HG03095 (cell line): ENCODE data around the gene ERN2.
"Not testable (repeated sequence)": the region's sequence is repeated elsewhere in the genome, so short reads cannot be mapped to it uniquely, and the experiment has no call there.

Experiments used
- ATAC-seq: cut with Tn5 transposase; IDR thresholded peaks from one replicate; pipeline ENCODE4 v1.9.1; 2021; ENCODE audit warnings: moderate library complexity; ENCODE audit not compliant: unreplicated experiment

Gene ERN2

DNA sequence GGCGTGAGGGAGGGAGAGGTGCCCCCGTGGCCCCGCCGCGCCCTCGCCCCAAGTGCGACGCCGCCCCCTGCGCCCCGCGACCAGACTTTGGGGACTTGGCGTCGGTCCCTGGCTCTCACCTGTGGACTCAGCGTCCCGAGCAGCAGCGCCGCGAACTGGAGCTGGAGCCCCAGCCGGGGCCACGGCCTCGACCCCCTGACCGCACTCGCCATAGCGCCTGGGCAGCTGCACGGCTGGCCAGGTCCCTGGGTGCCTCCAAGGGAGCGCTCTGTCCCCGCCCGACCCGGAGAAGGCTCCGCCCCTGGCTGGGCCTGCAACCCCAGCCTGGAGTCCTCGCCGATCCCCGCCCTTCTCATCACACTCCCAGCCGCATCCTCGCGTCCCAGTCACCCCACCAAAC is at the start of gene ERN2:
Gene ERN2 (minus strand): TSS at position 247 of the 400 bp plus-strand sequence. CDS start 35 bp downstream, at position 212.
- ATAC-seq, result no peak

- no peak for ATAC-seq
These were observed 45.1 kb upstream of the ERN2 start for GRCh38 chr16:23757937-23758619.

DNA sequence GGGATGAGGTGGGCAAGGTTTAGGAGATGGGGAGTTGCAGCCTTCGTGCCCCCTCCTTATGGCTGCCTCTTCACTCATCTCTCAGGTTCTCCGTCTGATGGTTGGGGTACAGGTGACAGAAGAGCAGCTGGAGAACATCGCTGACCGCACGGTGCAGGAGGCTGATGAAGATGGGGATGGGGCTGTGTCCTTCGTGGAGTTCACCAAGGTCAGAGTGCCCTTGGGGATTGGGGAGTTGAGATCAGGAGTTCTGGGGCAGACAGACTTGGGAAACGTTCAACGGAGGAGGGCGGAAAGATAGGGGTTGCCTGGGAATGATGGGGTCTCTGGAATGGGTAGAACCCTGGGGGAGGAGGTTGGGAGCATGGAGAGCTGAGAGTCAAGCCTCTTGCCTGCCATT is 44.1 kb upstream of the ERN2 start:
- ATAC-seq, result no peak

DNA sequence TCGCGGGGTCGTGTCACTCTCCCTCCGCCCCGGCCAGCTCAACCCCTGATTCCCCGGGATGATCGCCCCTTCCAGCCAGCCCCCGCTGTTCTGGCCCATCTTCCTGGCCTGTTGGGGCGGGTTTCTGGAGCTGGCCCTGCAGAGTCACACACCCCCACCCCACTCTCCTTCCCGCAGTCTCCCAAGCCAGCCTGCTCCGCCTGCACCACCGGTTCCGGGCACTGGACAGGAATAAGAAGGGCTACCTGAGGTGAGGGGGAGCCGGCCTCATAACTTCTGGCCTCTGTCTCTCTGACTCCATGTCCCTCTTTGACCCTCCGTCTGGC is 42.4 kb upstream of the ERN2 start:
- ATAC-seq, result no peak

DNA sequence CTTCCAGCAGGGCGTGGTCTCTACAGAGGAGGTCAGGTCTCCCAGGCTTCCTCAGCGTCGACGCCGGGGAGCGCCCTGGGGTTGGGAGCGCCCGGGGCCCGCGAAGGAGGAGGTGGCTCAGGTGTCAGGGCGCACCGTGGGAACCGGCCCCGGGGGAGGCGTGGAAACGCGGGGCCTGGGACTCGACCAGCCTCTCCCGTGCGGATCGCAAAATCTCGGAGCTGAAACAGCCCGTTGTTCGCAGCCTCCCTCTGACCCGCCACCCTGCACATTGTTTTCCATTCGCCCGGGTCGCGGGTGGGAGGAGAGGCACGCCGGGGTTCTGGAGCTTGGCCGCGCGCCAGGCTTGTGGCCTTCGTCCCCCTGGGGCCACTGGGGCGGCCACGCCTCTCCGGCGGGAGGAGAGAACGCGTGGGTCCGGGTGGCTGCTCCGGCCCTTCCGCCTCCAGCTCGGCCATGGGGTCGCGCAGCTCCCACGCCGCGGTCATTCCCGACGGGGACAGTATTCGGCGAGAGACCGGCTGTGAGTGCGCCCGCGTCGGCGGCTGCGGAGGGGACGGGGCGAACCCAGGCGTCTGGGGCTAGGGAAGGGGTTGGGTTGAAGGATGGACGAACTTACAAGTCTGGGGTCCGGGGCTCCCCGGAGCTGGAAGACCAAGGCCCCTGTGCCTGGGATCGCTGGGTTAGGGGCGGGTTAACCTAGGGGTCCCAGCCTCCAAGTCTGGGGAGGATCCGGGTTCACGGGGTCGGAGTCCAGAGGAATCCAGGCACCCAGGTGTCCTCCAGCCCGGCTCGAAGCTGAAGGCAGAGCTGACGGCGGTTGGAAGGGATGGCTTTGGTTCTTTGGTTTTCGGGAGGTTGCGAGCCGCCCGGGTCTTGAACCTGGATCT is 41.8 kb upstream of the ERN2 start, which contains the start of gene CHP2:
Gene CHP2 (plus strand): TSS at position 433 of the 890 bp plus-strand sequence. CDS start 24 bp downstream, at position 457.
- ATAC-seq, result no peak

DNA sequence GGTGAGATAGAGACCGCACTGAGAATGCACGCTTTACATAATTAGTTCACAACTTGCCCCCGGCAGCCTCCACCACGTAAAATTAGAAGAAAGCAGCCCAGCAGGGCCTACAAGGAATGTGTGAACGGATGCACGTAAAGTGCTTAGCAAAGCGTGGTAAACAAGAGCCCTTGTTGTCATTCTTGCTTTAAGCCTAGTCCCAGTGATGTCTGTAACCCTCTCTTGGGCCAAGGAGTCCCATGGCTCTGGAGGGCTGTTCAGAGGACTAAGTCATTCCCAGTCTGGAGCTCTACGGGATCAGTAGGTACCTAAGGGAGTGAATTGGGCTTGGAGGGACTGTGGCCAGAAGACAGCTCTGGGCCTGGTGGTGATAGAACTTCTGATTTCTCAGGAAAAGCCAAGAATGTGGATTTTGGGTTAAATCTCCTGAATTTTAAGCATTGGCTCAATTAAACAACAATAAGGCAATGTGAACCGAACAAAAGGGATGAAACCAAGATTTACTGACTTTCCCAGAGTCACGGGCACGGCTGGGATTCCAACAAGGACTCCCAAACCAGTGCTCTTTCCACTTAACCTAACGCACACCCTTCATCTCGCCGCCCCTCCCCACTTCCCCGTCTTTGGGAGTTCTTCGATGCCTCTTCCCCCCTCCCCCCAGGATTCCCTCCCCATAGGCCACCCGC is 41.0 kb upstream of the ERN2 start:
- ATAC-seq, result no peak

GRCh38 chr16:23751053-23751452 is 38.0 kb upstream of the ERN2 start:
- not testable (repeated sequence) for ATAC-seq

DNA sequence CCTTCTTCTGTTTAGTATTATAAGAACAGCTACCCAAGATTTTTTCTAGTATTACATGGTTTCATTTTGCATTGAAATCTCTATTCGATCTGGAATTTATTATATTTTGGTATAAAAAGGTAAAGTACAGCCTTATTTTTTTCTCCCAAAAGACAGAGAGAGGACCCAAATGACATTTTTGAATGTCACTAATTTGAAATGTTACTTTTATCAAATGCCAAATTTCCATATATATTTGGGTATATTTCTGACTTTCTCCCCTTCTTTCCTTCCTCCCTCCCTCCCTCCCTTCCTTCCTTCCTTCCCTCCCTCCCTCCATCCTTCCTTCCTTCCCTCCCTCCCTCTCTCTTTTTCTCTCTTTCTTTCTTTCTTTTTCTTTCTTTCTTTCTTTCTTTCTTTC is 35.6 kb upstream of the ERN2 start:
- no peak for ATAC-seq

GRCh38 chr16:23745263-23745662 is 32.2 kb upstream of the ERN2 start:
- ATAC-seq, result no peak

- no peak for ATAC-seq
These were observed 29.7 kb upstream of the ERN2 start for GRCh38 chr16:23742766-23743165.

DNA sequence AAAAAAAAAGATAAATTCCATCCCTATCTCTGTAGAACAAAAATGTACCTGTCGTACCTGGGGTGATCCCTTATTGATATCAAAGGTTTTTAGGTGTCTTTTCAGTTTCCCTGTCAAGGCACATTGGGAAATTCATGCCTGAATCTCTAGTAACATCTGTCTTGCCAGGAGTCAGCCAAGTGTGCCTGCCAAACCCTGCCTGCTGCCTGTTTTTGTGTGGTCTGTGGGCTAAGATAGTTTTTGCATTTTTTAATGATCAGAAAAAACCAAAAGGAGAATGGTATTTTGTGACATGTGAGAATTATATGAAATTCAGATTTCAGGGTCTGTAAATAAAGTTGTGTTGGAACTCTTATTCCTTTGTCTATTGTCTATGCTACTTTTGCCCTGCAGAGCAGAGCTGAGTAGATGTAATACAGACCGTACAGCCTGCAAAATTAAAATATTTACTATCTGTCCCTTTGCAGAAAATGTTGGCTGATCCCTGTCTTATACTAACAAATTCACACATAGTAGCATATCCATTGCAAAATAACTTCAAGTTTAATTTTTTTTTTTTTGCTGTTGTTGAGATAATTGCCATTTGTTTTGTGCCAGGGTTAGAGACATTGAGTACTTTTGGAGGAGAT is 28.8 kb upstream of the ERN2 start:
- ATAC-seq, result no peak

GRCh38 chr16:23739516-23739915 is 26.5 kb upstream of the ERN2 start:
- ATAC-seq, result no peak

DNA sequence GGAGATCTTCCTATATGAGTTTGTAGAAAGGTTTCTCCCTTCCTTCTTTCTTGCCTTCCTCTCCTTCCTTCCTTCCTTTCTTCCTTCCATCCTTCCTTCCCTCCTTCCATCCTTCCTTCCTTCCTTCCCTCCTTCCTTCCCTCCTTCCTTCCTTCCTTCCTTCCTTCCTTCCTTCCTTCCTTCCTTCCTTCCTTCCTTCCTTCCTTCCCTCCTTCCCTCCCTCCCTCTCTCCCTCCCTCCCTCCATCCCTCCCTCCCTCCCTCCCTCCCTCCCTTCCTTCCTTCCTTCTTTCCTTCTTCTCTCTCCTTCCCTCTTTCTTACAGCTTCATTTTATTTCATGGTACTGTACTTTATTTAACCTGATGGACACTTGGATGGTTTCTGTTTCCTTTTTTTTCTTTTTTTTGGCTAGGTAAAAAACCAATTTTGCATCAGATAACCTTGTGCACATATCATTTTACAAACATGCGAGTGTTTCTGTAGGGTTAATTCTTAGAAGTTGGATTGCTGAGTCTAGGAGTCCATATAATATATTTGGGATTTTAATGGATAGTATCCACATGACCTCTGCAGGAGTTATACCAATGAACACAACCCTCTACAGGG is 24.5 kb upstream of the ERN2 start:
- not testable (repeated sequence) for ATAC-seq

GRCh38 chr16:23734176-23734893 is 21.3 kb upstream of the ERN2 start:
- ATAC-seq, result no peak

- ATAC-seq, result no peak
These were observed 16.7 kb upstream of the ERN2 start for GRCh38 chr16:23729503-23730424.

DNA sequence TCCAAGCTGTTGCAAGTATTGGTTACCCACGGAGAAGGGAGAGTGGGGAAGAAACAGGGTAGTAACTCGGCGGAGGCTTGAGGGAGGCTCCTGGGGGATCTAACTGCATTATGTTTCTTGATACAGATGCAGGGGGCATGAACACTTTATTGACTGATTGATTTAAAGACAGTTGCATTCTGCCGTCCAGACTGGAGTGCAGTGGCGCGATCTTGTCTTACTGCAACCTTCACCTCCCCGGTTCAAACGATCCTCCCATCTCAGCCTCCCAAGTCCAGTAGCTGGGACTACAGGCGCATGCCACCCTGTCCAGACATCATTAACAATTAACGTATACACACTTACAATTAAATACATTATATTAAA is 15.1 kb upstream of the ERN2 start:
- ATAC-seq, result no peak

DNA sequence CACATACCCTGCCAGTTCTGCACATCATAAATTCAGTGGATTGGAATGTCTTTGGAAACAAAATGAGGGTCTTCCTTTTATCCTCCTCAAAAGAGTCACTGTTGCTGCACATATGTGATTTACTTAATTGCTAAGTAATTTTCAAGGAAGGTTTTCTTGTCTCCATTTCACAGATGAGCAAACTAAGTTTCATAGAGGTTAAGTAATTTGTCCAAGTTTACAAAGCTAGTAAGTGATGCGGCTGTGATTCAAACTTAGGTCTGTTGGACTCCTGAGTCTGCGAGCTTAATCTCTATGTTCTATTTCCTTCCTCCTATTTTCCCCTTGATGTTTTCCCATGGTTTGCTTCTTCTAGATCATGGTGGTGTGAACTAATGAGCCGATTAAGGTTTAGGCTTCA is 13.7 kb upstream of the ERN2 start:
- no peak for ATAC-seq

- ATAC-seq, result no peak
These were observed 11.7 kb upstream of the ERN2 start for GRCh38 chr16:23724785-23725131.

DNA sequence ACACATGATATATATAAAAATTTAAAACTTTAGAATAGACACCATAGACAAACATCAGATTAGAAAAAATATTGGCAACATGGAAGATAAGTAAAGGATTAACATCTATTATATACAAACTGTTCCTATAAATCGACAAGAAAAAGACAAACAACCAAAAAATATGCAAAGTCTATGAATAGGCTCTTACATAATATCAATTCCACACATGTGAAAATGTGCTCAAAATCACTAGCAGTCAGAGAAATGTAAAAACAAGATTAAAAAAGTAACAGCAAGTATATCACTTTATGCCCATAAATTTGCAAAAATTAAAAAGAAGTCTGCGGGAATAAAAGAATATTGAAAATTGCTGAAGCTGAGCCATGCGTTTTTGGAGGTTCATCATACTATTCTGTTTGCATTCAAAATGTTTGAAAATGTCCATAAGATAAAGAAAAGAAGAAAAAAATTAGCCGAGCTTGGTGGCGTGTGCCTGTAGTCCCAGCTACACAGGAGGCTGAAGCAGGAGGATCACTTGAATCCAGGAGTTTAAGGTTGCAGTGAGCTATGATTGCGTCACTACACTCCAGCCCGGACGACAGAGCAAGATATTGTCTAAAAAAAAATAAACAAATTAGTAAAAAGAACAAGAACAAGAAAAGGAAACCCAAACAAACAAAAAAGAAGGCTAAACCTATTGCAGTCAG is 11.2 kb upstream of the ERN2 start:
- no peak for ATAC-seq
